Endothelial cell of umbilical vein (primary cell): Measurements from ENCODE around the gene LBHD2. TPM values are rescaled to one million over a fixed set of nuclear protein-coding genes. Genes with fewer than 3 reads are reported as not detected.

Experiments
- BruUV-seq: library from RNA; stranded (reverse); fragments of 400-500 nt; replicated peaks from 2 replicates; lab custom pipeline; 2021; lab: Mats Ljungman, UMichigan
- CTCF ChIA-PET: fragments of 300-600, 350-600 bp; sonication (Branson Sonifier 250); formaldehyde crosslinking; loops from one replicate; lab custom pipeline; 2021; ENCODE audit warnings: antibody characterized with exemption, inconsistent platforms; lab: Charles Lee
- POLR2A ChIA-PET: fragments of 300-600, 350-600 bp; sonication (Branson Sonifier 250); formaldehyde crosslinking; loops from one replicate; lab custom pipeline; 2021; ENCODE audit warnings: antibody characterized with exemption, inconsistent platforms; lab: Charles Lee
- DNase-seq: peaks from one replicate; pipeline ENCODE4 v3.0.0-alpha.2; 2011; ENCODE audit warnings: low read depth, low spot score
- FAIRE-seq: peaks from 2 replicates; lab custom pipeline; 2011; peaks lifted over from hg19 to GRCh38; lab: Jason Lieb, UNC
- H2AFZ ChIP-seq: 2 replicates; pipeline ENCODE4 v1.6.0; 2012; ENCODE audit warnings: low read depth, low read length, control low read depth, inconsistent platforms
- H3K27ac ChIP-seq: 2 replicates; pipeline ENCODE4 v1.5.1; 2011; ENCODE audit warnings: low read depth, mild to moderate bottlenecking, control low read depth, low read length, moderate library complexity; ENCODE audit not compliant: insufficient read depth
- H3K27me3 ChIP-seq, 2 experiments: 2 replicates each; pipeline versions ENCODE4 v1.6.0 to v1.6.1; 2011; ENCODE audit warnings: low read length in 2 of 2, mixed read lengths in 1 of 2; ENCODE audit not compliant: control insufficient read depth in 2 of 2, insufficient read depth in 2 of 2
- H3K36me3 ChIP-seq, 2 experiments: 2 replicates in 1 of 2; 3 replicates in 1 of 2; pipeline ENCODE4 v1.5.1; 2011; ENCODE audit warnings: low read length in 2 of 2, mild to moderate bottlenecking in 1 of 2, moderate library complexity in 1 of 2; ENCODE audit not compliant: control insufficient read depth in 2 of 2, insufficient read depth in 2 of 2; ENCODE audit errors: extremely low read depth in 1 of 2
- H3K4me1 ChIP-seq: 3 replicates; pipeline ENCODE4 v1.5.1; 2011; ENCODE audit warnings: mild to moderate bottlenecking, low read length; ENCODE audit not compliant: control insufficient read depth, insufficient read depth; ENCODE audit errors: extremely low read depth
- H3K4me2 ChIP-seq: 2 replicates; pipeline ENCODE4 v1.6.1; 2011; ENCODE audit warnings: low read length, control low read depth, mixed read lengths; ENCODE audit not compliant: insufficient read depth
- H3K4me3 ChIP-seq, 3 experiments: fragments of 200-600 bp in 1 of 3; sonication (generic), shearing (Covaris generic) in 1 of 3; replicated peaks in 1 of 3; 2 replicates each; pipeline ENCODE4 v1.5.1; 2011 to 2016; ENCODE audit warnings: control low read depth in 3 of 3, low read length in 3 of 3, mild to moderate bottlenecking in 2 of 3, inconsistent platforms in 1 of 3, low read depth in 1 of 3, moderate library complexity in 1 of 3; ENCODE audit not compliant: insufficient read depth in 1 of 3
- H3K79me2 ChIP-seq: 2 replicates; pipeline ENCODE4 v1.6.0; 2012; ENCODE audit warnings: low read length, inconsistent platforms; ENCODE audit not compliant: control insufficient read depth, insufficient read depth
- H3K9ac ChIP-seq: replicated peaks from 2 replicates; pipeline ENCODE3; 2011; ENCODE audit warnings: low read length, control low read depth; ENCODE audit not compliant: insufficient read depth; ENCODE audit errors: extremely low read depth
- H3K9me1 ChIP-seq: replicated peaks from 3 replicates; pipeline ENCODE4 v1.6.0; 2011; ENCODE audit warnings: mild to moderate bottlenecking, low read length; ENCODE audit not compliant: control insufficient read depth, insufficient read depth; ENCODE audit errors: extremely low read depth
- H3K9me3 ChIP-seq: replicated peaks from 2 replicates; pipeline ENCODE4 v1.5.1; 2012; ENCODE audit warnings: low read length, inconsistent platforms; ENCODE audit not compliant: control insufficient read depth, insufficient read depth
- H4K20me1 ChIP-seq: replicated peaks from 2 replicates; pipeline ENCODE3; 2011; ENCODE audit warnings: mild to moderate bottlenecking, low read length; ENCODE audit not compliant: control insufficient read depth, insufficient read depth; ENCODE audit errors: extremely low read depth
- EZH2 ChIP-seq: IDR thresholded peaks from 2 replicates; pipeline ENCODE4 v1.6.1; 2012; ENCODE audit warnings: borderline replicate concordance, low read depth, mild to moderate bottlenecking, moderate library complexity, low read length, inconsistent platforms; ENCODE audit not compliant: severe bottlenecking
- FOS ChIP-seq: IDR thresholded peaks from 2 replicates; pipeline ENCODE4 v1.6.1; 2011; ENCODE audit warnings: mild to moderate bottlenecking, low read length, moderate library complexity, borderline replicate concordance; ENCODE audit not compliant: insufficient read depth
- GATA2 ChIP-seq: IDR thresholded peaks from 2 replicates; pipeline ENCODE4 v1.7.0; 2011; ENCODE audit warnings: low read depth, mild to moderate bottlenecking, moderate library complexity, mixed read lengths, low read length; ENCODE audit not compliant: insufficient read length, insufficient read depth
- JUN ChIP-seq: IDR thresholded peaks from 2 replicates; pipeline ENCODE4 v1.6.1; 2011; ENCODE audit warnings: borderline replicate concordance, low read depth; ENCODE audit not compliant: insufficient read length, insufficient read depth
- MAX ChIP-seq: IDR thresholded peaks from 2 replicates; pipeline ENCODE4 v1.6.1; 2011; ENCODE audit not compliant: insufficient read depth, insufficient read length
- MYC ChIP-seq: IDR thresholded peaks from one replicate; pipeline ENCODE4 v1.6.1; 2011; ENCODE audit warnings: mild to moderate bottlenecking, low read depth, low read length
- POLR2A ChIP-seq: IDR thresholded peaks from 2 replicates; pipeline ENCODE4 v1.6.1; 2012; ENCODE audit warnings: low read depth, mild to moderate bottlenecking, control low read depth, low read length
- POLR2AphosphoS5 ChIP-seq: IDR thresholded peaks from 2 replicates; pipeline ENCODE4 v1.6.1; 2012; ENCODE audit warnings: low read depth, mild to moderate bottlenecking, control low read depth, low read length, moderate library complexity; ENCODE audit not compliant: insufficient read depth
- dilution Hi-C: fragments of 300-500 bp; cut with MboI; formaldehyde crosslinking; loops from one replicate; pipeline ENCODE4 v1.15.0; 2019; ENCODE audit warnings: low sequenced_read_pairs; ENCODE audit not compliant: extremely low pct_ligation_motif_present
- intact Hi-C: fragments of 100-400 bp; cut with micrococcal nuclease; formaldehyde crosslinking; loops from one replicate; pipeline ENCODE4 v1.10.0; 2022
- polyA plus RNA-seq, 4 experiments: library from polyadenylated mRNA; depleted of rRNA in 3 of 4; stranded (reverse) in 3 of 4; unstranded in 1 of 4; fragments of >200 nt; gene quantifications; 2 replicates each; pipeline versions ENCODE4 v1.2.1 to v1.2.3, GENCODE V29; 2011 to 2012; ENCODE audit warnings: missing spikeins in 1 of 4
- total RNA-seq: library from RNA; stranded (reverse); gene quantifications from 2 replicates; pipeline ENCODE4 v1.2.3, GENCODE V29; 2021
- TF ChIP-seq, protein P1 (sequence below), 2 donors: IDR thresholded peaks; 1 replicate in 1 of 2; 2 replicates in 1 of 2; pipeline ENCODE4 v1.5.1; 2011; ENCODE audit warnings: low read length in 2 of 2, mild to moderate bottlenecking in 2 of 2, moderate library complexity in 2 of 2, control low read depth in 1 of 2, inconsistent platforms in 1 of 2, low read depth in 1 of 2; ENCODE audit not compliant: insufficient read depth in 1 of 2; ENCODE audit errors: extremely low read depth in 1 of 2

Gene LBHD2
- total and polyA plus RNA-seq, 2 donors (not counting 3 experiments of a cell fraction or from before 2014, with no cell fraction given) = not detected

DNA sequence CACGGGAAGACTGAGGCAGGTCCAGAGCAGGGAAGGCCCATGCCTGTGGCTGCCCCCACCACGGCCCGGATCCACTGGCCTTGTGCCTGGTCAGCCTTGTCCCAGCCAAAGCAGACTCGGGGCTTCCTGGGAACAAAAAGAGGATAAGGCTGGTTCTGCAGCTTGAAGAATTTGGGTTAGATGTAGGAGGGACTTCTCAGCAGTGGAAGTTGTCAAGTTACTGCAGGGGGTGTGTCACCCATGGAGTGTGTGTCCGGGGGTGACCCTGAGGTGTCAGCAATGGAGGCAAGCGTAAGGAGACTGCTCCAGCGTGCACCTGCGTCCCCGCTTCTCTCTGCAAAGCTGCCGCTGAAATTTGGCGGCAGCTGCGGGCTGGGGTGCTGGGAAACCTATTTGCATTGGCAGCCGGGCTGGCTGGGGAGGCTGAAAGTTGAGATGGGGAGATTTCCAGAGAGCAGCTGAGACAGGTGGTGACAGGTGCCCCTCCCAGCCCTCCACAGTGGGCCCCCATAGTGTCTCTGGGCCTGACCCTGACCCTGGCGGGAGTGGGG, 26.7 kb downstream of the LBHD2 start:
- H3K36me3 ChIP-seq = no peaks in the 10 kb centered on the region
- H3K9me1 ChIP-seq = no peaks in the 10 kb centered on the region
- H3K27me3 ChIP-seq = no peaks in the 10 kb centered on the region
- H3K27ac ChIP-seq = no peak overlapping the region
- no peaks in the 10 kb centered on the region for H3K79me2 ChIP-seq
- dilution Hi-C loops = no loop called here
- no peaks in the 10 kb centered on the region for H4K20me1 ChIP-seq
- H3K4me2 ChIP-seq = no peak overlapping the region
- H3K9ac ChIP-seq = no peak overlapping the region
- no peak for TF ChIP-seq FOS
- no peak for TF ChIP-seq POLR2AphosphoS5
- TF ChIP-seq POLR2A = no peak
- TF ChIP-seq, protein P1, sequence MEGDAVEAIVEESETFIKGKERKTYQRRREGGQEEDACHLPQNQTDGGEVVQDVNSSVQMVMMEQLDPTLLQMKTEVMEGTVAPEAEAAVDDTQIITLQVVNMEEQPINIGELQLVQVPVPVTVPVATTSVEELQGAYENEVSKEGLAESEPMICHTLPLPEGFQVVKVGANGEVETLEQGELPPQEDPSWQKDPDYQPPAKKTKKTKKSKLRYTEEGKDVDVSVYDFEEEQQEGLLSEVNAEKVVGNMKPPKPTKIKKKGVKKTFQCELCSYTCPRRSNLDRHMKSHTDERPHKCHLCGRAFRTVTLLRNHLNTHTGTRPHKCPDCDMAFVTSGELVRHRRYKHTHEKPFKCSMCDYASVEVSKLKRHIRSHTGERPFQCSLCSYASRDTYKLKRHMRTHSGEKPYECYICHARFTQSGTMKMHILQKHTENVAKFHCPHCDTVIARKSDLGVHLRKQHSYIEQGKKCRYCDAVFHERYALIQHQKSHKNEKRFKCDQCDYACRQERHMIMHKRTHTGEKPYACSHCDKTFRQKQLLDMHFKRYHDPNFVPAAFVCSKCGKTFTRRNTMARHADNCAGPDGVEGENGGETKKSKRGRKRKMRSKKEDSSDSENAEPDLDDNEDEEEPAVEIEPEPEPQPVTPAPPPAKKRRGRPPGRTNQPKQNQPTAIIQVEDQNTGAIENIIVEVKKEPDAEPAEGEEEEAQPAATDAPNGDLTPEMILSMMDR (IDR thresholded peaks at IDR 0.05; ENCODE audit: extremely low read depth in 1 of 2, insufficient read depth in 1 of 2, low read depth in 1 of 2, low read length in 2 of 2) = no peak
- TF ChIP-seq MYC = no peak
- TF ChIP-seq GATA2 = no peak
- TF ChIP-seq MAX = no peak
- TF ChIP-seq JUN = no peak
- no peak for TF ChIP-seq EZH2
- H3K9me3 ChIP-seq = no peaks in the 10 kb centered on the region
- ChIA-PET POLR2A (no interaction called here), CTCF (interaction anchor here (0.6 to 0.7 kb wide), 2 partner anchors 13 to 32 kb away, joined by 3 to 4 read pairs; no protein-coding TSS in a partner anchor)
- H3K4me1 ChIP-seq = peaks cover 6% of the 10 kb centered on the region
- intact Hi-C loops = no loop called here
- BruUV-seq = no TSS peak
- H2AFZ ChIP-seq = no peak overlapping the region
- DNase-seq (no peak), FAIRE-seq (no peak)
- H3K4me3 ChIP-seq = no peak overlapping the region
